ENCODE measurements around the gene GNL1.

The GNL1 gene

DNA sequence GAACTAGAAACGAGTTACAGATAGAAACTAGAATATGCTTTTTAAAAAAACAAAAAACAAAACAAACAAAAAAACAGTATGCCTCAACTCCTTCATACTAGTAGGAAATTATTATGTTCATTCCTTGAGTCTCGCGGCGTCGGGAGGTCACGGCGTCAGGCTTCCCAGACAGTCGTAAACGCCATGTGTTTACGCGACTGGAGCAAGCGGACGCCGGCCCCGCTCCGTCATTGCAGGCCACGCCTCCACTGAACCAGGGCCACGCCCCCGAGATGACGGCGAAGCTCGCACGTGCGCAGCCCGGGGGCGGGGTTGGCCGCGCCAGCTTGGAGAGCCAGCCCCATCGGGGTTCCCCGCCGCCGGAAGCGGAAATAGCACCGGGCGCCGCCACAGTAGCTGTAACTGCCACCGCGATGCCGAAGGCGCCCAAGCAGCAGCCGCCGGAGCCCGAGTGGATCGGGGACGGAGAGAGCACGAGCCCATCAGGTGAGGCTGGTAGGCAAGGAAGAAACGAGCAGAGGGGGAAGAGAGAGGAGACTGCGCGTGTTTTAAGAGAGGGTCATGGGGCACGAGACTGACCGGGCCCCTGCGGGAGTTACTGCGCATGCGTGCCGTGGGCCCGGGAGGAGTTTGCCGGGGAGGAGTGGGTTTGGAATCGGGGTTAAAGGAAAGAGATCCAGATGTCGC, 14.9 kb upstream of the GNL1 start, which contains the start of gene ABCF1:
ABCF1 (plus strand) TSS at position 368 of the 687 bp plus-strand sequence; CDS start at position 414, 46 bp downstream.
- intact Hi-C loops (cut with DNase I) = loop anchor here (1.0 to 5.0 kb wide), 2 partner anchors 14 to 41 kb away; partner anchors contain the start of gene PRR3
- peak; percentile 98 to 100 (median 99) for DNase-seq

DNA sequence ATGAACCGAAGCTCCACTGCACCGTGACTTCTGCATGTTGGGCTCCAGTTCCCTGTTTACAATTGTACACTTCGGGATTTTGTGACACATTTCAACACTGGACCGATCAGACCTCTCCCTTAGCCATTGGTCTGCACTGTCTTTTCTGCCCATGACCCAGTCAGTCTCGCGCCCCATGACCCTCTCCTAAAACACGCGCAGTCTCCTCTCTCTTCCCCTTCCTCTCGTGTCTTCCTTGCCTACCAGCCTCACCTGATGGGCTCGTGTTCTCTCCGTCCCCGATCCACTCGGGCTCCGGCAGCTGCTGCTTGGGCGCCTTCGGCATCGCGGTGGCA, 14.4 kb upstream of the GNL1 start:
- no peak for DNase-seq
- intact Hi-C loops (cut with DNase I) = loop anchor here (1.0 to 5.0 kb wide), 2 partner anchors 13 to 42 kb away; partner anchors contain the start of gene PRR3

- no peak for DNase-seq
- intact Hi-C loops (cut with DNase I) = loop anchor here (5.0 kb wide), 1 partner anchor 42 kb away; no protein-coding TSS in a partner anchor
Measured at GRCh38 chr6:30570263-30570662, 14.0 kb upstream of the GNL1 start.

- intact Hi-C loops (cut with DNase I) = no loop called here
- no peak for DNase-seq
Measured at GRCh38 chr6:30568245-30568644, 12.0 kb upstream of the GNL1 start.

DNA sequence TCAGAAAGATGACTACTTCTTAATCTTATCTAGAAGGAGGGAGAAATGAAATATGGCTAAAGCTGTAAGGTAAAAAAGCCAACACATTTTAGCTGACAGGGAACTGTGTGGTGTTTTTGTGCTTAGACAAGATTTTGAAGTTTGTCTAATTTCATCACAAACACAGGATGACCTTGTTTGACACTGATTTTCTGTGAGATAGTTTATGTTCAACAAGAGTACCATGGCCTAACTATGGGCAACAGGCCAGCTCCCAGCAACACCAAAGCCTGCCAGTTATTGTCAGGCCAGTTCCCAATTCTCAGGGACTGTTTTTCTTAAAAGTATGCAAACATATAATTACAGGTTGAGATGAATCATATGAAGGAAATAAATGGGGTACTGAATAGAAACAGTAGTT, 9.5 kb upstream of the GNL1 start:
- intact Hi-C loops (cut with DNase I) = no loop called here
- DNase-seq = peak in 1 of 10 donors; percentile 31

DNA sequence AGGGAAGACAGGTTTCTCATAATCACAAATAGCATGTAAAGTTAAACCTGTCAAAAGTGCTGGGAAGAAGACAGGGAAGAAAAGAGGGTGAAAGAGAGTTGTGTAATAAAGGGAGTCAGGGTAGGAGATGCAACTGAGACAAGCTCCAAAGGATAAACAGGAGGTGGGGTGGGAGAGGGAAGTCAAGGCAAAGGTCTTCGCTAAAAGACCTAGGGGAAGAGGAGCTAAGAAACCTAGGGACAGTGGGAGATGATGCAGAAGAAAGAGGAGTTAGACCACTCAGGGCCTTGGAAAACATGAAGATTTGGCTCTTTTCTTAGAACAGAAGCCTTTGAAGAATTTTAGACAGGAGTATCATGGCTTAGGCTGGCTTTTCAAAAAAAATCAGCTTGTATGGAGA, 7.8 kb upstream of the GNL1 start:
- no peak for DNase-seq
- intact Hi-C loops (cut with DNase I) = no loop called here

GRCh38 chr6:30562470-30563425, 6.5 kb upstream of the GNL1 start:
- intact Hi-C loops (cut with DNase I) = no loop called here
- peak in 1 of 10 donors; percentile 33 for DNase-seq

DNA sequence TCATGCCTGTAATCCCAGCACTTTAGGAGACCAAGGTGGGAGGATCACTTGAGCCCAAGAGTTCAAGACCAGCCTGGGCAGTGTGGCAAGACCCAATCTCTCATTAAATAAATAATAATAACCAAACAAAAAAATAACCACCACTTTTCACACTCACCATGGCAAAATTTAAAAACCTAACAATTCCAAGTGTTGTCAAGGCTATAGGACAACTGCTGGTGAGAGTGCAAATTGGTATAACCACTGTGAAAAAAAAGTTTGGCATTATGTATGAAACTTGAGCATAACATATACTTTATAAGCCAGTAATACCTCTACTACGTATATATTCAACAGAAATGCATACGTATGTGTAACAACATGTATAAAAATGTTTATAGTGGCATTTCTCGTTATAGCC, 4.6 kb upstream of the GNL1 start:
- DNase-seq = no peak
- intact Hi-C loops (cut with DNase I) = no loop called here

GRCh38 chr6:30557683-30557981, 1.3 kb upstream of the GNL1 start:
- intact Hi-C loops (cut with DNase I) = loop anchor here (1.0 kb wide), 1 partner anchor 14 kb away; the partner anchor contains the start of gene ABCF1
- no peak for DNase-seq

- peak; percentile 91 to 99 (median 96) for DNase-seq
- intact Hi-C loops (cut with DNase I) = loop anchor here (1.0 kb wide), 1 partner anchor 14 kb away; the partner anchor contains the start of gene ABCF1
Measured at GRCh38 chr6:30556906-30557682, 805 bp upstream of the GNL1 start, which contains the start of gene PRR3. TSS of gene PRR3 (plus strand) at chr6:30557295. CDS start at chr6:30557345, 50 bp downstream.

DNA sequence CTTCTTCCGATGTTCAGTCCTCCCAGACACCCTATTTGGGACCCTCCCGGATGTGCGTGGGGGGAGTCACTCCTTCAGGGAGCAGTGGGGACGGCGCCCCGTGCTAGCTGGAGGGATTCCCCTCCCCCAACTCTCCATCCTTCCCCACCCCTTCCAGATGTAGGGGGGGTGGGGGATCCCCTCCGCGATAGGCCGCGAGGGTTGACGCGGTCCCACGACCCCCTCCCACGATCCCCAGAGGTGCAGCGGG, 548 bp downstream of the GNL1 start:
- peak in 1 of 10 donors; percentile 84 for DNase-seq
- intact Hi-C loops (cut with DNase I) = no loop called here

DNA sequence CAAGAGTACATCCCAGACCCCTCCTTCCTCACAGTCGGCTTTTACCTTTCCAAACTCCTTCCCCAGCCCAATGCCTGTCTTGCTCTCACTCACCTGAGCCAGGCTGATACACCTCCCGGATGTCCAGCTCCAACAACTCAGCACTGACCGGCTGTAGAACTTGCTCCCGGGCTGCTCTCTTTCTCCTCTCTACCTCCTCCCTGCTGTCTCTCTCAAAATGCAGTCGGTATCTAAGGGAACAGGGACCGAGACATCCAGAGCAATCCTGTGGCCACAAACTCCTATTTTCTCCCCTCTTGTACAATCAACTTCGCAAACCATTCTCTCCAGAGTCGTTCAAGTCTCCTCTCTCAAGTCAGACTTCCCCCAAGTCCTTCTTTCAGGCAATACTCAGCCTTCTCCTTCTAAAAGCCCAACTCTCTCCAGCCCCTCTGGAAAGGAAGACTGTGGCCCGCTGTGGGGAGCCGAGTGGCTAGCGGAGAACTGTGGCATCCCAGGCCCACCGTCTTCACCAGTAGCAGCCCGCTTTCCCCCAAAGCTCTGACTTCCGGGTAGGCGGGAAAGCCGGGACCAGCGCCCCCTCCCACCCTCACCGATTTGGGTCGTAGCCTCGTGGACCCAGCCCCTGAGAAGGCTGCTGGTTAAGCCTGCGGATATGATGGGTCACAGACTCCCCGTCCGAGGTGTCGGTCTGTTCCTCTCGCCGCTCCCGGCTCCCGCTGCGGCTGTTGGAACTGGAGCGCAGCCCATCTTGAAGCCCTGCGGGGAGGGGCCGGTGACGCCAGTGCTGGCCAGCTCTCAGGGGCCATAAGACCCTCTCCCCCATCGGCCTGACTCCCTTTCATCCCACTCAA, 1.1 kb downstream of the GNL1 start:
- intact Hi-C loops (cut with DNase I) = no loop called here
- DNase-seq = peak; percentile 17 to 91 (median 48)

DNA sequence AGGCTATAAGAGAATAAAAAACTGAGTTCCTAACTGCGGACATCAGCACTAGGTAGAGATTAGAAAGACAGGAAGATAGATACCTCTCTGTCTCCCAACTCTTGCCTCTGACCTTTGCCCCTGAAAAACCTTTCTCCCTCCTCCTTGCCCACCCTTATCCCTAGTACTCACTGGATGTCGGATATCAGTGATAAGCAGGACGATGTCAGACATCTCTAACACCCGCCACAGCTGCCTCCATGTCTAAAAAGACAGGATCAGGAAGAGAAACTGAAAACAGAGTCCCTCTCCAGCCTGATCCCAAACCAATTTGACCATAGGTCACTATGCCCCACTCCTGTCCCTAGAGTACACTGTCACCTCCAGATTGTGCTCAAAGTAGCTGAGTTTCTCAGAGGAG, 1.9 kb downstream of the GNL1 start:
- intact Hi-C loops (cut with DNase I) = no loop called here

DNA sequence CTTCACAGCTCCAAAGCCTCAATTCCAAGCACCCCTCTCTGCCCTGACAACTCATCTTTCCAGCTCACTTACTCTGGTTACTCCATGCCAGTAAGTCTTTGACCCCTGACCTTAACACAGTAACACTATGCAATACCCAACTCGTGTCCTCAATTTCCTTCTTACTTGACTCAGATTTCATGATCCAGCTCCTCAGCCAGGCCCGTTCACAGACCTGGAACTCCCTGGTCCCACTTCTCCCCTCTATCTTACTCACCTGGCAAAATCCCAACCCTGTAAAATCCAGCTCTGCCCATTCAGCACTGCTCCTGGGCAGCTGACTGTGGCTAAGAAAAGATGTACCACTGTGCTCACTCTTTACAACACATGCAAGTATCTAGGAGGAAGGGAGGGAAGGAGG, 7.9 kb downstream of the GNL1 start:
- intact Hi-C loops (cut with DNase I) = no loop called here
- peak in 1 of 10 donors; percentile 25 for DNase-seq

More for the DNA sequence above, 1.9 kb downstream of the GNL1 start:
- DNase-seq = peak in 1 of 10 donors; percentile 3

- no peak for DNase-seq
- intact Hi-C loops (cut with DNase I) = no loop called here
Measured at GRCh38 chr6:30547454-30547853, 8.8 kb downstream of the GNL1 start.

- intact Hi-C loops (cut with DNase I) = loop anchor here (2.0 kb wide), 1 partner anchor 62 kb away; no protein-coding TSS in a partner anchor
- no peak for DNase-seq
Measured at GRCh38 chr6:30544666-30545272, 11.5 kb downstream of the GNL1 start.

DNA sequence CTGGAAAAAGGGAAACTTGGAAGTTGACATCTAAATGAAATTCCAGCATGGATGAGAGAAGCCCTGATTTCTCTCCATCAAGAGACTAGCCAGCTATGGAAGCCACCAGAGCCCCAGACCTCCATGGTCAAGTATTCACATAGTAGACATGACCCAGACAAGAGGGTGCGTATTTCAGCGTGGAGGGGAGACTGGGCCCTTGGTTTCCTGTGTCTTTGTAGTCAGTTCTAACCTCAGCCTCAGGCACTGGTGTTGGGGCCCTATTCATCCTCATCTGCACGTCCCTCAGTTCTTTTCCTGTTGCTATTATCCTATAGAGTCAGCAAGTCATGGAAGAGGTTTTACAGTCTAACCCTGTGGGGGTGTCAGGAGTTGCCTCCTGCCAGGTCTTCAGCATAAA, 12.5 kb downstream of the GNL1 start:
- DNase-seq = no peak
- intact Hi-C loops (cut with DNase I) = loop anchor here (2.0 kb wide), 1 partner anchor 61 kb away; no protein-coding TSS in a partner anchor

DNA sequence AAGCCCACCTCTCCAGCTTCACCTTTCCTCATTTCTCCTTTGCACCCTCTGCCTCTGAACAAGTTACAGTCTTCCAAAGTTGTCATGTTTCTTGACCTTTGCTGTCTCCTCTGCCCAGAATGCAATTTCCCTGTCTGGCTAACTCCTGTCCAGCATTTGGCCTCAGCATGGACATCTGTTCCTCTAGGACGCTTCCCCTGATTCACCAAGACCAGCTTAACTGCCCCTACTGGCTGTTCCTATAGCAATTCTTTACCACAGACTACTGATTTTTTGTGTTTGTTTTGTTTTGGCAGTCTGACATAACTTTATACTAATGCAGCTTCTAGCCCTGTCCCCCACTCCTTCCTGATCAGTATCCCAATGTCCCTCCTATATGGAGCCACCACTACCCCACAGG, 13.4 kb downstream of the GNL1 start:
- intact Hi-C loops (cut with DNase I) = no loop called here
- DNase-seq = no peak

GRCh38 chr6:30542404-30542725, 13.9 kb downstream of the GNL1 start:
- DNase-seq = no peak
- intact Hi-C loops (cut with DNase I) = no loop called here
